K562 (cell line): ENCODE measurements around the gene NEDD4.

Experiments
- E2F5 ChIP-seq: sonication (generic); formaldehyde crosslinking; IDR thresholded peaks from 2 replicates; pipeline ENCODE4 v1.8.0; 2022; ENCODE audit warnings: mild to moderate bottlenecking, missing genetic modification reagents
- POLR2A ChIP-seq: fragments of 450-650 bp; conservative IDR thresholded peaks from 2 replicates; pipeline ENCODE4 v1.6.1; 2016

GRCh38 chr15:56014677-56015076 lies 21.3 kb upstream of the NEDD4 start:
- TF ChIP-seq POLR2A (no peak), E2F5 (CRISPR knock-in tag) (no peak)
